ENCODE data around the gene RPS23.

DNA sequence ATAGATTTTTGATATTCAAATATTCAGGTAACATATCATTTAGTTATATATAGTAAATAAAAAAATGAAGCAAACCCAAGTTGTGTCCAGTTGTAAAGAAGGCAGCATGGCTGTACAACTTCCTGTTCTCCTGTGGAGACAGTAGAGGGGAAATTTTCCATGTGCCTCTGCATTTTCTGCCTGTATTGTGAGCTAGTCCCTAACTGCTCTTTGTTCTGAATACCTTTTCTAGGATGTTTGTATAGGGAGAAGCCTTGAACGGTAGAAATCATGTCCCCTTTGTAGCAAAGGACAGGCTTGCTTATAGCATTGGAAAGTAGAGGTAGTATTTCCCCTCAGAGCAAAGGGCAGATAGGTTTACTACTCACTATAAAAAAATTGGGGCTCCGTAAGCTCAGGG, 13.3 kb upstream of the RPS23 start:
- TF ChIP-seq ZNF274 (IDR thresholded peaks at IDR 0.05; ENCODE audit: borderline replicate concordance, extremely low read depth, low read length) (no peak), RAD21 (IDR thresholded peaks at IDR 0.05 in 1 of 2, conservative IDR thresholded peaks at IDR 0.05 in 1 of 2; ENCODE audit: low read depth in 2 of 2, low read length in 2 of 2) (no peak), POLR2AphosphoS5 (IDR thresholded peaks at IDR 0.05; ENCODE audit: low read depth, low read length) (no peak), BACH1 (IDR thresholded peaks at IDR 0.05; ENCODE audit: low read length) (no peak), TCF12 (IDR thresholded peaks at IDR 0.05; ENCODE audit: low read depth, low read length) (no peak), GTF2F1 (IDR thresholded peaks at IDR 0.05; ENCODE audit: borderline replicate concordance, low read depth, low read length) (no peak), SIN3A (conservative IDR thresholded peaks at IDR 0.05 in 1 of 2, IDR thresholded peaks at IDR 0.05 in 1 of 2; ENCODE audit: low read depth in 1 of 2, low read length in 2 of 2) (no peak), TBP (IDR thresholded peaks at IDR 0.05; ENCODE audit: low read depth, low read length) (no peak), TAF1 (IDR thresholded peaks at IDR 0.05; ENCODE audit: low read depth, low read length) (no peak), MAX (IDR thresholded peaks at IDR 0.05) (no peak)
- TF ChIP-seq, protein P1, sequence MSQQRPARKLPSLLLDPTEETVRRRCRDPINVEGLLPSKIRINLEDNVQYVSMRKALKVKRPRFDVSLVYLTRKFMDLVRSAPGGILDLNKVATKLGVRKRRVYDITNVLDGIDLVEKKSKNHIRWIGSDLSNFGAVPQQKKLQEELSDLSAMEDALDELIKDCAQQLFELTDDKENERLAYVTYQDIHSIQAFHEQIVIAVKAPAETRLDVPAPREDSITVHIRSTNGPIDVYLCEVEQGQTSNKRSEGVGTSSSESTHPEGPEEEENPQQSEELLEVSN (IDR thresholded peaks at IDR 0.05) = no peak
- TF ChIP-seq, protein P2, sequence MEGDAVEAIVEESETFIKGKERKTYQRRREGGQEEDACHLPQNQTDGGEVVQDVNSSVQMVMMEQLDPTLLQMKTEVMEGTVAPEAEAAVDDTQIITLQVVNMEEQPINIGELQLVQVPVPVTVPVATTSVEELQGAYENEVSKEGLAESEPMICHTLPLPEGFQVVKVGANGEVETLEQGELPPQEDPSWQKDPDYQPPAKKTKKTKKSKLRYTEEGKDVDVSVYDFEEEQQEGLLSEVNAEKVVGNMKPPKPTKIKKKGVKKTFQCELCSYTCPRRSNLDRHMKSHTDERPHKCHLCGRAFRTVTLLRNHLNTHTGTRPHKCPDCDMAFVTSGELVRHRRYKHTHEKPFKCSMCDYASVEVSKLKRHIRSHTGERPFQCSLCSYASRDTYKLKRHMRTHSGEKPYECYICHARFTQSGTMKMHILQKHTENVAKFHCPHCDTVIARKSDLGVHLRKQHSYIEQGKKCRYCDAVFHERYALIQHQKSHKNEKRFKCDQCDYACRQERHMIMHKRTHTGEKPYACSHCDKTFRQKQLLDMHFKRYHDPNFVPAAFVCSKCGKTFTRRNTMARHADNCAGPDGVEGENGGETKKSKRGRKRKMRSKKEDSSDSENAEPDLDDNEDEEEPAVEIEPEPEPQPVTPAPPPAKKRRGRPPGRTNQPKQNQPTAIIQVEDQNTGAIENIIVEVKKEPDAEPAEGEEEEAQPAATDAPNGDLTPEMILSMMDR (IDR thresholded peaks at IDR 0.05; ENCODE audit: control extremely low read depth in 1 of 3, insufficient read depth in 1 of 3, low read depth in 1 of 3, low read length in 3 of 3) = no peak
- TF ChIP-seq, protein P3, sequence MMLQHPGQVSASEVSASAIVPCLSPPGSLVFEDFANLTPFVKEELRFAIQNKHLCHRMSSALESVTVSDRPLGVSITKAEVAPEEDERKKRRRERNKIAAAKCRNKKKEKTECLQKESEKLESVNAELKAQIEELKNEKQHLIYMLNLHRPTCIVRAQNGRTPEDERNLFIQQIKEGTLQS (IDR thresholded peaks at IDR 0.05; ENCODE audit: insufficient read depth, low read depth, low read length) = no peak
